ENCODE data around the gene MAPK7.

GRCh38 chr17:19342611-19343255 lies 35.6 kb upstream of the MAPK7 start:
- TF ChIP-seq CTCF (conservative IDR thresholded peaks at IDR 0.05; ENCODE audit: low read length) (no peak), EZH2phosphoT487 (IDR thresholded peaks at IDR 0.05; ENCODE audit: borderline replicate concordance, low read depth, low read length) (no peak)
